ENCODE results near the gene REELD1. TPM values are rescaled to one million over a fixed set of nuclear protein-coding genes. Genes with fewer than 3 reads are reported as not detected.

The REELD1 gene
- total and polyA plus RNA-seq, 3 donors from 2014 or later: 0.38 to 1.3 (median 0.62) TPM

DNA sequence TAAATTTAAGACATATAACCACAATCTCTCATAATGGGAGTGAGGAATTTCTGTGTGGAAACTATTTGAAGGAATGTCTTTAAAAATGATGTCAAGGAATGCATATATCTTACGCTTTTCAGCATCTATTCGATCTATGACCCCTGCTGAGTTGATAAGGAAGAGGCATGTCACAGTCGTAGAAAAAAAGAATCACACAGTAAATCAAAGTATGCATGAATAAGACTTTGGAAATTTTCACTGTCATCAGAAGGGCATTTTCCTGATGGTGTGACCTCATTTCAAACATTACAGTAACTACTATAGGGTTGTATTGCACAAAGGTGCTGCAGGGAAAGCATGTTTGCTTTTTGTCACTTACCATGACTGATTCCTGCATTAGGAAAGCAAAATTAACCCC lies 41.5 kb downstream of the REELD1 start:
- Histone ChIP-seq H3K4me3 (no peak overlapping the region), H3K36me3 (ENCODE audit: low read depth, missing control alignments) (no peaks in the 10 kb centered on the region), H3K27me3 (no peaks in the 10 kb centered on the region), H3K9me3 (no peaks in the 10 kb centered on the region), H3K27ac (no peak overlapping the region), H3K4me1 (no peaks in the 10 kb centered on the region)
- intact Hi-C loops (cut with DNase I; ENCODE audit: low total_unique reads): no loop called here
- TF ChIP-seq POLR2A (IDR thresholded peaks at IDR 0.05) (no peak), CTCF (IDR thresholded peaks at IDR 0.05) (no peak)
- DNase-seq: no peak
- whole genome bisulfite sequencing, 2 donors: 69 to 77% methylated on average over 3 of the region's 3 CpGs

GRCh38 chr4:146256328-146256727 lies 42.0 kb downstream of the REELD1 start:
- intact Hi-C loops (cut with DNase I; ENCODE audit: low total_unique reads): no loop called here
- no peak for DNase-seq

DNA sequence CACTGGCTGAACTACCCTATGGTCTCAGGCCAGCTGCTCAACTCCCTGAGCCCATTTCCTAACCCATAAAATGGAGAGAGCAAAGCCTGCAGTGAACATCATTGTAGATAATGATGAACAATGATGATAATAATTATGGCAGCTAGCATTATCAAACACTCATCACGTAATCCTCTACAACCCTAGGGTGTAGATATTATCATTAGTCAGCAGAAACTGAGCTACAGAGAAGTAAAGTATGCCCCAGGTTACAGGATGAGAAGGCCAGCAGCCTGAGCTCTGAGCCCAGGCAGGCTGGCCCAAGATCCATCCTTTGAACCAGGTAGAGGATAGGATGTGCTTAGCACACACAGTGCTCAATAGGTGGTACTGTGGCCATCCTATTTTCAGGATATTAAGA lies 43.2 kb downstream of the REELD1 start:
- no peak for DNase-seq
- H3K27me3 ChIP-seq: no peaks in the 10 kb centered on the region
- TF ChIP-seq CTCF (IDR thresholded peaks at IDR 0.05): no peak
- TF ChIP-seq POLR2A (IDR thresholded peaks at IDR 0.05): no peak
- intact Hi-C loops (cut with DNase I; ENCODE audit: low total_unique reads): no loop called here
- H3K27ac ChIP-seq: no peak overlapping the region
- no peak overlapping the region for H3K4me3 ChIP-seq
- WGBS, 2 donors: 92 to 100% methylated on average over 1 of the region's 1 CpG
- no peaks in the 10 kb centered on the region for H3K4me1 ChIP-seq
- no peaks in the 10 kb centered on the region for H3K9me3 ChIP-seq
- no peaks in the 10 kb centered on the region for H3K36me3 ChIP-seq (ENCODE audit: low read depth, missing control alignments)

More at GRCh38 chr4:146256328-146256727, 42.0 kb downstream of the REELD1 start:
- no peaks in the 10 kb centered on the region for H3K9me3 ChIP-seq
- no peak overlapping the region for H3K4me3 ChIP-seq
- no peak overlapping the region for H3K27ac ChIP-seq
- no peaks in the 10 kb centered on the region for H3K4me1 ChIP-seq
- H3K27me3 ChIP-seq: no peaks in the 10 kb centered on the region
- no peak for TF ChIP-seq POLR2A (IDR thresholded peaks at IDR 0.05)
- no peak for TF ChIP-seq CTCF (IDR thresholded peaks at IDR 0.05)
- H3K36me3 ChIP-seq (ENCODE audit: low read depth, missing control alignments): no peaks in the 10 kb centered on the region
- 56 to 86% methylated on average over 1 of the region's 1 CpG for WGBS, 2 donors

- 89 to 92% methylated on average over 4 of the region's 4 CpGs for WGBS, 2 donors
- H3K27ac ChIP-seq: no peak overlapping the region
- TF ChIP-seq POLR2A (IDR thresholded peaks at IDR 0.05) (no peak), CTCF (IDR thresholded peaks at IDR 0.05) (no peak)
- H3K27me3 ChIP-seq: no peaks in the 10 kb centered on the region
- H3K36me3 ChIP-seq (ENCODE audit: low read depth, missing control alignments): no peaks in the 10 kb centered on the region
- intact Hi-C loops (cut with DNase I; ENCODE audit: low total_unique reads): no loop called here
- H3K4me3 ChIP-seq: no peak overlapping the region
- DNase-seq: no peak
- no peaks in the 10 kb centered on the region for H3K4me1 ChIP-seq
- no peaks in the 10 kb centered on the region for H3K9me3 ChIP-seq
Observed at GRCh38 chr4:146260521-146260920, 46.2 kb downstream of the REELD1 start.

GRCh38 chr4:146261041-146261440 lies 46.7 kb downstream of the REELD1 start:
- no peak overlapping the region for H3K27ac ChIP-seq
- no peak overlapping the region for H3K4me3 ChIP-seq
- H3K27me3 ChIP-seq: no peaks in the 10 kb centered on the region
- TF ChIP-seq POLR2A (IDR thresholded peaks at IDR 0.05) (no peak), CTCF (IDR thresholded peaks at IDR 0.05) (no peak)
- no peaks in the 10 kb centered on the region for H3K4me1 ChIP-seq
- 91 to 92% methylated on average over 2 of the region's 2 CpGs for WGBS, 2 donors
- H3K36me3 ChIP-seq (ENCODE audit: low read depth, missing control alignments): no peaks in the 10 kb centered on the region
- intact Hi-C loops (cut with DNase I; ENCODE audit: low total_unique reads): no loop called here
- no peak for DNase-seq
- H3K9me3 ChIP-seq: no peaks in the 10 kb centered on the region
